Glomerular visceral epithelial cell (primary cell): Measurements from ENCODE around the gene TMEM126B.
"Not testable (repeated sequence)": the region's sequence is repeated elsewhere in the genome, so short reads cannot be mapped to it uniquely, and the experiment has no call there.

Experiments
- DNase-seq: peaks from one replicate; pipeline ENCODE4 v3.0.0-alpha.2; 2016; ENCODE audit errors: extremely low spot score

The TMEM126B gene

GRCh38 chr11:85647604-85648299, 19.4 kb downstream of the TMEM126B start, which contains the start of gene TMEM126A:
TSS of gene TMEM126A (plus strand) at chr11:85647967. CDS start at chr11:85650256, 2,289 bp downstream.
- peak; percentile 83 for DNase-seq

GRCh38 chr11:85651118-85651517, 22.7 kb downstream of the TMEM126B start:
- no peak for DNase-seq

GRCh38 chr11:85652786-85653447, 24.5 kb downstream of the TMEM126B start:
- no peak for DNase-seq

GRCh38 chr11:85654343-85654742, 25.9 kb downstream of the TMEM126B start:
- not testable (repeated sequence) for DNase-seq

- no peak for DNase-seq
Observed at GRCh38 chr11:85656777-85657176, 28.4 kb downstream of the TMEM126B start.

- DNase-seq: no peak
Observed at GRCh38 chr11:85658180-85658579, 29.8 kb downstream of the TMEM126B start.

- DNase-seq: no peak
Observed at GRCh38 chr11:85661972-85662664, 33.7 kb downstream of the TMEM126B start.

- peak; percentile 18 for DNase-seq
Observed at GRCh38 chr11:85663080-85663752, 34.8 kb downstream of the TMEM126B start.

GRCh38 chr11:85663753-85664614, 35.6 kb downstream of the TMEM126B start:
- peak; percentile 55 for DNase-seq

GRCh38 chr11:85664615-85665481, 36.5 kb downstream of the TMEM126B start, which contains the start of gene CREBZF:
TSS of gene CREBZF (minus strand) at chr11:85665129. CDS start at chr11:85664875, 254 bp downstream.
- DNase-seq: peak; percentile 92

GRCh38 chr11:85665733-85666132, 37.3 kb downstream of the TMEM126B start:
- no peak for DNase-seq

GRCh38 chr11:85666687-85667086, 38.3 kb downstream of the TMEM126B start:
- no peak for DNase-seq

- no peak for DNase-seq
Observed at GRCh38 chr11:85668157-85668556, 39.8 kb downstream of the TMEM126B start.

GRCh38 chr11:85670949-85671663, 42.7 kb downstream of the TMEM126B start:
- not testable (repeated sequence) for DNase-seq

GRCh38 chr11:85672105-85672902, 43.9 kb downstream of the TMEM126B start:
- DNase-seq: no peak

GRCh38 chr11:85673393-85673792, 45.0 kb downstream of the TMEM126B start:
- DNase-seq: no peak

- no peak for DNase-seq
Observed at GRCh38 chr11:85679576-85679975, 51.2 kb downstream of the TMEM126B start.

GRCh38 chr11:85680897-85681296, 52.5 kb downstream of the TMEM126B start:
- no peak for DNase-seq
